Measurements from ENCODE around the gene BRPF3. TPM values are rescaled to one million over a fixed set of nuclear protein-coding genes. Genes with fewer than 3 reads are reported as not detected.

BRPF3 gene
- total RNA-seq, 1 donor from 2014 or later = 24.1 TPM

DNA sequence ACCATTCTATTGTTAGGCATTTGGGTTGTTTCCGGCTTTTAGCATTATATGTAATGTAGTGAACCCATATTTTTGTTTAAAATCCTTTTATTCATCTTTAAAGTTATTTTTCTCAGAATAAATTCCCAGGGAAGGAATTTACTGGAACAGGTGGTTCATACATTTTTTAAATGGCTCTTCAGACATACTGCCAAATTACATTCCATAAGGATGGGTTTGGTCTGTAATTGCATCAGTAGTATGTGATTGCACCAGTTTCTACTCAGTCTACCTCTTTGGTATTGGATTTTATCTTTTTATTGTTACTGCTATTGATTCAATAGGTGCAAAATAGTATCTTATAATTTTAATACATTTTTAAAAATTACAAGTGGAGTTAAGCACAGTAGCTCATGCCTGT is 27.2 kb downstream of the BRPF3 start:
- H3K36me3 Mint-ChIP-seq (ENCODE audit: low read depth) = peaks cover 41% of the 10 kb centered on the region
- no peak for DNase-seq (ENCODE audit: low spot score)
- H3K27me3 Mint-ChIP-seq (ENCODE audit: low read depth) = no peaks in the 10 kb centered on the region
- H3K9me3 Mint-ChIP-seq = no peaks in the 10 kb centered on the region
- no peak overlapping the region for H3K4me3 Mint-ChIP-seq (ENCODE audit: low read depth)
- intact Hi-C loops (cut with micrococcal nuclease) = no loop called here
- H3K4me1 Mint-ChIP-seq (ENCODE audit: low read depth) = no peaks in the 10 kb centered on the region
- H3K27ac Mint-ChIP-seq = no peak overlapping the region

DNA sequence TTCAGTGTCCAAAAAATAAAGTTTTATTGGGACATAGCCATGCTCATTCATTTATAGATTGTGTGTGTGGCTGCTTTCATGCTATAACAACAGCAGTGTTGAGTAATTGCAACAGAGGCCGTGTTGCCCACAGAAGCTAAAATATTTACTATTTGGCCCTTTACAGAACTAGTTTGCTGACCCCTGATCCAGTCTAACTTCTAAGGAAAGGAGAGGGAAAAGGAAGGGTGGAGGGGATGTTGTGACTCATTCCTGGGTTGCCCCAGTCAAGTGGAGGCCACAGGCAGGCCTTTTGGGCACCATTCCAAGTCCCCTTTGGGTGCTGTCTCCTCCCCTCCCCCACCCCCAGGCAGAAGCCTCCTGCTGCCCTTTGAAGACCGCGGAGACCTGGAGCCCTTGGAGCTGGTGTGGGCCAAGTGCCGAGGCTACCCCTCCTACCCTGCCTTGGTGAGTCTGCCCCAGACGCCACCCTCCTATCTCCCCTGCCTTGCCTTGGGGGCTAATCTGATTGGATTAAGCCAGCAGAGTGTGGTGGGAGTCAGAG is 28.4 kb downstream of the BRPF3 start:
- Mint-ChIP-seq H3K9me3 (no peaks in the 10 kb centered on the region), H3K36me3 (ENCODE audit: low read depth) (peaks cover 29% of the 10 kb centered on the region), H3K27me3 (ENCODE audit: low read depth) (no peaks in the 10 kb centered on the region), H3K4me1 (ENCODE audit: low read depth) (no peaks in the 10 kb centered on the region), H3K4me3 (ENCODE audit: low read depth) (no peak overlapping the region), H3K27ac (no peak overlapping the region)
- intact Hi-C loops (cut with micrococcal nuclease) = no loop called here
- DNase-seq (ENCODE audit: low spot score) = no peak

DNA sequence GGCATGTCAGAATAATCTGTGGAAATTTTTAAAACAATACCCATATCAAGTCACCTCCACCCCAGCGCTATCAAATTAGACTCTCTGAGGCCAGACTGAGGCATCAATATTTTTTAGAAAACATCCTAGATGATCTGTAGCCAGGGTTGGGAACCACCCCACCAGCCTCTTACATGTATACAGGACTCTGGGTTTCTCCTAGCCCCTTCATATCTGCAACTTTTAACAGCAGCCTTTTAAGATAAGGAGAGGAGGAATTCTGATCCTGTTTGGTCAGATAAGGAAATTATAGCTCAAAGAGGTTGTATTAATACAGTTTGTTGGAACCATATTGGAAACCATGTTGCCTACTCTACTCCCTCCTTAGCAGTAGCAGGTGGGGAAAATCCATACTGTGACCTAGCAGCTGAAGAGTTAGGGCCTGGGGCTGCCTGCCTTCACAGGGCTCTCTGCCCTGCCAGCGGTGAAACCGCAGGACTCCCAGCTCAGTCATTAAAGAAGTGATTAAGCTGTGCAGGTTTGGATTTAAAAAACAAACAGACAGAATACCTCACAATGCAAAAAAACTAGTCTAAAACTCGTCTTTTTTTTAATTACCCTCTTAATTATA is 30.0 kb downstream of the BRPF3 start:
- Mint-ChIP-seq H3K27ac (no peak overlapping the region), H3K9me3 (no peaks in the 10 kb centered on the region), H3K4me3 (ENCODE audit: low read depth) (no peak overlapping the region), H3K4me1 (ENCODE audit: low read depth) (no peaks in the 10 kb centered on the region), H3K27me3 (ENCODE audit: low read depth) (no peaks in the 10 kb centered on the region), H3K36me3 (ENCODE audit: low read depth) (peaks cover 34% of the 10 kb centered on the region)
- intact Hi-C loops (cut with micrococcal nuclease) = no loop called here
- no peak for DNase-seq (ENCODE audit: low spot score)

DNA sequence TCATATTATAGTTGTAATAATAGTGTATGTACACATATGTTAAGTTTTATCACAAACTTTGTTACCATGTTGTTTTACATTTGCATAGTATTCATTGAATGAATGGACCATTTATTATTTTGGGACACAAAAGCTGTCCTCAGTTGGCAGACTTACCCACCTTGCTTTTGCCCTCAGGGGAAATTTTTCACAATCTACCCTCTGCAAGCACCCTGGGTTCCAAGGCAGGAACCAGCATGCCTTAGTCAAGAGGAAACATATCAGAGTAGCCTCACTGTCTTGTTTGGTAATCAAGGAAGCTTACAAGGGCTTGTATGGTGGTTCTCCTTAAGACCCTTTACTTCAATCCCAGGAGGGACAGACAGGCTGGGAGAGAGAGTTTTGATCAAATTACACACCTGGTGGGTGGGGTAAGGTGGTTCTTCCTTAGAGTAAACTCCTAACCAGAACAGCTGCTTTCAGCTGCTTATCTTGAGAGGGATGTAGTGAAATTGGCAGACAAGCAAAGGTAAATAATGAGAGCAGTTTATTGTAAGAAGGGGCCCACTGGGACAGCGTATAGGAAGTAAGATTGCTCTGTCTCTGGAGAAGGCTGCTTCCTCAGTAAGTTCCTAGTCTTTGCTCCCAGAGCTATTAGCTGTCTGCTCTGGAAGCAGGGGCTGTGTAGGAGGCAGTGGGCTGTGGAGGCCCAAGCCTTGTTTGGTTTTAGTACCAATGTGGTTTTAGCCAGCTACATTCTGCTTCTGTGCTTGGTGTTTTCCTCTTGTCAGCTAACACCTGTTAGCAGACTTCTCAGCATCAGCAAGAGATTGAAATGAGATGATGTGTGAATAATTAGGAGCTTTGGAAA is 31.1 kb downstream of the BRPF3 start:
- no peak overlapping the region for H3K4me3 Mint-ChIP-seq (ENCODE audit: low read depth)
- H3K27ac Mint-ChIP-seq = no peak overlapping the region
- peaks cover 38% of the 10 kb centered on the region for H3K36me3 Mint-ChIP-seq (ENCODE audit: low read depth)
- no peaks in the 10 kb centered on the region for H3K9me3 Mint-ChIP-seq
- no peaks in the 10 kb centered on the region for H3K27me3 Mint-ChIP-seq (ENCODE audit: low read depth)
- intact Hi-C loops (cut with micrococcal nuclease) = no loop called here
- no peak for DNase-seq (ENCODE audit: low spot score)
- no peaks in the 10 kb centered on the region for H3K4me1 Mint-ChIP-seq (ENCODE audit: low read depth)

DNA sequence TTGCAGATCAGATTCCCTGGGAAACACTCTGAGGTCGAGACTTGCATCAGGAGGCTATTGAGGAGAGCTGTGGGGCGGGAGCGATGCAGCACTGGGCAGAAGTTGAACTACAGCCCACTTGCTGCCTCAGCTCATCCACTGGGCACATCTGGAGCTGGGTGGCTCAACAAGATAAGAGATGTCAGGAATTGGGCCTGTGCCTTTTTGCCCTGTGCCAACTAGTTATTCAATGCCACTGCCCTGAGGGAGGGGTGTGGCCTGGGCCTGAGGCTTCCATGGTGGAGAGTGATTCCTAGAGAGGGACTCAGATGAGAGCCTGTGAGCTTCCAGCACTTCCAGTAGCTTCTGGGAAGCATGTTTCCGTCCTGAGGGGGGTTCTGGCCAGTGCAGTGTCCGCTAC is 32.7 kb downstream of the BRPF3 start:
- H3K27me3 Mint-ChIP-seq (ENCODE audit: low read depth) = no peaks in the 10 kb centered on the region
- no peak overlapping the region for H3K27ac Mint-ChIP-seq
- no peak for DNase-seq (ENCODE audit: low spot score)
- H3K4me1 Mint-ChIP-seq (ENCODE audit: low read depth) = no peaks in the 10 kb centered on the region
- no peak overlapping the region for H3K4me3 Mint-ChIP-seq (ENCODE audit: low read depth)
- intact Hi-C loops (cut with micrococcal nuclease) = no loop called here
- H3K36me3 Mint-ChIP-seq (ENCODE audit: low read depth) = peaks cover 29% of the 10 kb centered on the region
- no peaks in the 10 kb centered on the region for H3K9me3 Mint-ChIP-seq

DNA sequence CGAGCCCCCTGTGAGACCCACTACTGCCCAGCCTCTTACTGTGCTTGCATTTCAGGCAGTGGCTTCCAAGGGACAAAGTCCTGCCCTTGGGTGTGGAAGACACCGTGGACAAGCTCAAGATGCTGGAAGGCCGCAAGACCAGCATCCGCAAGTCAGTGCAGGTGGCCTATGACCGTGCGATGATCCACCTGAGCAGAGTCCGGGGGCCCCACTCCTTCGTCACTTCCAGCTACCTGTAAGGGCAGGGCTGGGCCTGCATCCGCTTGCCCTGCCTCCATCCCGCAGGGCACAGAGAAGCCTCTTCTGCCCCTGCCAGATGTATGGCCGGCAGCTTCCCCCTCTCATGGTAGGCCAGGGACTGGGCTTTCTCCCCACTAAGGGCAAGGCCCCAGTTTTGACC is 33.8 kb downstream of the BRPF3 start:
- Mint-ChIP-seq H3K4me3 (ENCODE audit: low read depth) (no peak overlapping the region), H3K27me3 (ENCODE audit: low read depth) (no peaks in the 10 kb centered on the region), H3K27ac (no peak overlapping the region), H3K9me3 (no peaks in the 10 kb centered on the region), H3K4me1 (ENCODE audit: low read depth) (peaks cover 5% of the 10 kb centered on the region), H3K36me3 (ENCODE audit: low read depth) (peaks cover 25% of the 10 kb centered on the region)
- intact Hi-C loops (cut with micrococcal nuclease) = no loop called here
- DNase-seq (ENCODE audit: low spot score) = no peak

DNA sequence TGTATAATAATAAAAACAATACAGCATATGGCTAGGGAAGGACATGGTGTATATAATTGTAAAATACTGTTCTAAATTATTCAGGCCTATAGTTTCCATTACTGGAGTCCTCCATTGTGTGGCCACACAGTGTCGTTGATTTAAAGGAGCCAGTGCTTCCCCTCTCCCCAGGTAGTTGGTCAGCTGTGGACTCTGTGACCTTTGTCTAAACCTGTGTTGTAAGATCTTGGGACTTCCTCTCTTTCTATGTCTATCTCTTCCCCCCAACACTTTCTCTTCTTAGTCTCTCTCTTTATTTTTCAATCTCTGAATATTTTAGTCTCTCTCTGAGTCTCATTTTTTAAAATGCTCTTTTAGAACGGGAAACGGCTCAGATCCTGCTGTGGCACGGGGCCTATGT is 35.6 kb downstream of the BRPF3 start:
- no peaks in the 10 kb centered on the region for H3K27me3 Mint-ChIP-seq (ENCODE audit: low read depth)
- intact Hi-C loops (cut with micrococcal nuclease) = no loop called here

DNA sequence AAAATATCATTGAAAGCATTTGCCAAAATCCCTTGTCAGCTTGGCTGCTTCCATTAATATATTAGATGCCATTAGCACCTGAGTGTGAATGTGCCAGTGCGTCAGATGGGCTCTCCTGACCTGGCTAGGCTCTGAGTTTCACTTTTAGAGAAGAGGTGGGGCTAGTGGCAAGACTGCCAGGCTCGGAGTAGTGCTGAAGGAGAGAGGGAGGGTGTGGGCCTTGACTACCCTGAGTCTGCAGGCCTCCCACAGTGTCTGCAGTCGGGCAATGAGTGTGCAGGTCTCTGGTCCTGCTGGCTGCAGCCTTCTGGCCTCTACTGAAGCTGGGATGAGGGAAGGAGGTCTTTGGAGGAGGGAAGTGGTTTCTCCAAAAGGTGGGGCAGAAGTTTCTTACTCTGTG is 38.8 kb downstream of the BRPF3 start:
- no peak overlapping the region for H3K4me3 Mint-ChIP-seq (ENCODE audit: low read depth)
- no peaks in the 10 kb centered on the region for H3K27me3 Mint-ChIP-seq (ENCODE audit: low read depth)
- no peak overlapping the region for H3K27ac Mint-ChIP-seq
- H3K4me1 Mint-ChIP-seq (ENCODE audit: low read depth) = peaks cover 5% of the 10 kb centered on the region
- H3K9me3 Mint-ChIP-seq = no peaks in the 10 kb centered on the region
- DNase-seq (ENCODE audit: low spot score) = no peak
- peaks cover 13% of the 10 kb centered on the region for H3K36me3 Mint-ChIP-seq (ENCODE audit: low read depth)
- intact Hi-C loops (cut with micrococcal nuclease) = no loop called here

More for the DNA sequence above, 35.6 kb downstream of the BRPF3 start:
- Mint-ChIP-seq H3K4me1 (ENCODE audit: low read depth) (peaks cover 5% of the 10 kb centered on the region), H3K9me3 (no peaks in the 10 kb centered on the region), H3K4me3 (ENCODE audit: low read depth) (no peak overlapping the region), H3K36me3 (ENCODE audit: low read depth) (peaks cover 16% of the 10 kb centered on the region), H3K27ac (no peak overlapping the region)
- DNase-seq (ENCODE audit: low spot score) = no peak

DNA sequence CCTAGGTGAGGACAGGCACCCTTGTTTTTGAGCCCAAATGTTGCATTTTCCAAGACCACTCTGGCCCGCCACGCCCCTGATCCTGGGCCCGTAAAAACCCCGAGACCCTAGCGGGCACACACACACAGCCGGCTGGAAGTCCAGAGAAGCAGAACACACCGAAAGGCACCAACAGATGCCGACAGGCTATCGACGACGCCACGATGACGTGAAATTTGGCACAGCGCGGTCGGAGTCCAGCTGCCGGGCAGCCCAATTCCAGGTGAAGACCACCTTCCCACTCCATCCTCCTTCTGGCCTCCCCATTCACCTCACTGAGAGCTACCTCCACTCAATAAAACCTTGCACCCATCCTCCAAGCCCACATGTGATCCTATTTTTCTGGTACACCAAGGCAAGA is 39.3 kb downstream of the BRPF3 start:
- intact Hi-C loops (cut with micrococcal nuclease) = no loop called here
- DNase-seq (ENCODE audit: low spot score) = no peak
- Mint-ChIP-seq H3K4me1 (ENCODE audit: low read depth) (peaks cover 5% of the 10 kb centered on the region), H3K4me3 (ENCODE audit: low read depth) (no peak overlapping the region), H3K9me3 (no peaks in the 10 kb centered on the region), H3K27me3 (ENCODE audit: low read depth) (no peaks in the 10 kb centered on the region), H3K27ac (no peak overlapping the region), H3K36me3 (ENCODE audit: low read depth) (peaks cover 12% of the 10 kb centered on the region)

DNA sequence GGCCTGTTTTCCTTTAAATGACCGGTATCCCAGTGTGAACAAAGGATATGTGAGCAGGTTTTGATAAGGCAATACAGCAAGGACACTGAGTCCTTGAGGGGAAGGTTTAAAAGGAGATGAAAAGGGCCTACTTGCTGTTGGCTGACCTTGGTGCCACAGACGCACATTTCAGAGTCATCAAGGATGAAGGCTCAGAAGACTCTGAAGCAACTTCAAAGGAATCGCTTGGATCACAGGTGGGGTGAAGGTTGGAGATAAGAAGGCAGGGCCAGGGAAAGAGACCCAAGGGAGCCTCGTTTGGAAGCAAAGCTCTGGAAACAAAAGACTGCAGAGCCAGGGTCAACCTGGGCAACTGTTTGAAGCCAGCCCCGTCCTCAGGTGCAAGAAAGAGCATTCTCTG is 43.2 kb downstream of the BRPF3 start:
- intact Hi-C loops (cut with micrococcal nuclease) = loop anchor here (5.0 kb wide), 1 partner anchor 117 kb away; no protein-coding TSS in a partner anchor
- Mint-ChIP-seq H3K27ac (no peak overlapping the region), H3K36me3 (ENCODE audit: low read depth) (no peaks in the 10 kb centered on the region), H3K27me3 (ENCODE audit: low read depth) (peaks cover 24% of the 10 kb centered on the region), H3K9me3 (no peaks in the 10 kb centered on the region), H3K4me1 (ENCODE audit: low read depth) (peaks cover 12% of the 10 kb centered on the region), H3K4me3 (ENCODE audit: low read depth) (no peak overlapping the region)
- no peak for DNase-seq (ENCODE audit: low spot score)

DNA sequence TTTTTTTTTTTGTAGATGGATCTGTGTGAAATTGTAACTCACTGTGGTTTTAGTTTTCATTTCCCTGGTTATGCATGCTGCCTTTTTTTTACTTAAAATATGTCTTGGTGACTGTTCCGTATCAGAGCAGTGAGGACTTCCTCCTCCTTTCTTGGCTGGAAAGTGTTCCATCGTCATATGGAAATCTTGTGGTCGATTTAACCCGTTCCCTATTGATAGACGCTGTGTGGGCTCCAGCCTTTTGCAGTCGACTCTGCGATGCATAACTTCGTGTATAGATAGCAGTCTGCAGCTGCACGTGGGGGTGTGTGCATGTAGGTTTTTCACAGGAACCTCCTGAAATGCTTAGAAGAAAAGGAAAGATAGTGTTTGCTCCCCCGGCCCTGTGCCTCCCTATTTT is 45.2 kb downstream of the BRPF3 start:
- H3K4me1 Mint-ChIP-seq (ENCODE audit: low read depth) = peaks cover 13% of the 10 kb centered on the region
- H3K36me3 Mint-ChIP-seq (ENCODE audit: low read depth) = no peaks in the 10 kb centered on the region
- no peak for DNase-seq (ENCODE audit: low spot score)
- no peak overlapping the region for H3K27ac Mint-ChIP-seq
- H3K27me3 Mint-ChIP-seq (ENCODE audit: low read depth) = peaks cover 24% of the 10 kb centered on the region
- no peaks in the 10 kb centered on the region for H3K9me3 Mint-ChIP-seq
- H3K4me3 Mint-ChIP-seq (ENCODE audit: low read depth) = no peak overlapping the region
- intact Hi-C loops (cut with micrococcal nuclease) = loop anchor here (5.0 kb wide), 1 partner anchor 119 kb away; no protein-coding TSS in a partner anchor

DNA sequence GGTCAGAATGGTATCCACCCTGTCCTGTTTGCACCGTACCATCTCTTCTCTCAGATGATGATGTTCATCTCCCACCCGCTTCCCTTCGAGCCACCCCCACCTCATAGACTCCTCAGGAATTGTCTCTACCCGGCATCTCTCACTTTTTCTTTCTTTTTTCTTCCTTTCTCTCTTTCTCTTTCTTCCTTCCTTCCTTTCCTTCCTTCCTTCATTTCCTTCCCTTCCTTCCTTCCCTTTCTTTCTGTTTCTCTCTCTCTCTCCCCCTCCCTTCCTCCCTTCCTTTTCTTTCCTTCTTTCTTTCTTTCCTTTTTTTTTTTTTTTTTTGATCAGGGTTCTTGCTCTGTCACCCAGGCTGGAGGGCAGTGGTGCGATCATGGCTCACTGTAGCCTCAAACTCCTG is 45.6 kb downstream of the BRPF3 start:
- H3K4me3 Mint-ChIP-seq (ENCODE audit: low read depth) = no peak overlapping the region
- H3K4me1 Mint-ChIP-seq (ENCODE audit: low read depth) = peaks cover 13% of the 10 kb centered on the region
- H3K27me3 Mint-ChIP-seq (ENCODE audit: low read depth) = peaks cover 25% of the 10 kb centered on the region
- DNase-seq (ENCODE audit: low spot score) = no peak
- no peaks in the 10 kb centered on the region for H3K36me3 Mint-ChIP-seq (ENCODE audit: low read depth)
- no peaks in the 10 kb centered on the region for H3K9me3 Mint-ChIP-seq
- intact Hi-C loops (cut with micrococcal nuclease) = loop anchor here (5.0 kb wide), 1 partner anchor 120 kb away; no protein-coding TSS in a partner anchor
- no peak overlapping the region for H3K27ac Mint-ChIP-seq

DNA sequence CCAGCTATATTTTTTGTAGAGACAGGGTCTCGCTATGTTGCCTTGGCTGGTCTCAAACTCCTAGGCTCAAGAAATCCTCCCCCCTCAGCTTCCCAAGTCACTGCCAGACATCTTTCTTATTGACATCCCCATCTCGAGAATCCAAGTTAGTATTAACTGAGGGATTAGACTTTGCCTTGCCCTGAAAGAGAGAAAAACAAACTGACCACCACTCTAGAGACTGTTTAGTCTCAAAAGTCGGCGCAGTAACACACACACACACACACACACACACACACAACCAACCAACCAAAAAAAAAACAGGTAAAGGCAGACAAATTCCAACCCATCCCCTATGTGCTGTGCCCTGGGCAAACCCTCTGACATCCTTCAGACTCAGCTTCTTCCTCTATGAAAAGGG is 46.1 kb downstream of the BRPF3 start:
- intact Hi-C loops (cut with micrococcal nuclease) = loop anchor here (5.0 kb wide), 1 partner anchor 120 kb away; no protein-coding TSS in a partner anchor
- no peaks in the 10 kb centered on the region for H3K36me3 Mint-ChIP-seq (ENCODE audit: low read depth)
- H3K27me3 Mint-ChIP-seq (ENCODE audit: low read depth) = peaks cover 26% of the 10 kb centered on the region
- H3K9me3 Mint-ChIP-seq = no peaks in the 10 kb centered on the region
- no peak overlapping the region for H3K27ac Mint-ChIP-seq
- peaks cover 13% of the 10 kb centered on the region for H3K4me1 Mint-ChIP-seq (ENCODE audit: low read depth)
- no peak overlapping the region for H3K4me3 Mint-ChIP-seq (ENCODE audit: low read depth)
- no peak for DNase-seq (ENCODE audit: low spot score)

Measured in activated T-helper 2 cell treated with anti-CD3 and anti-CD28 coated beads, Interferon-gamma antibody, Interleukin-2, Interleukin-4, amounts not matched to agents 10 μg/mL and 5 μg/mL and 100 μg/mL, durations not matched to agents 14 hours and 24 hours and 36 hours (primary cell).